DND-41 (cell line): ENCODE measurements around the gene SIGLEC6.

Experiments
- EZH2 ChIP-seq: IDR thresholded peaks from 3 replicates; pipeline ENCODE4 v1.6.1; 2012; ENCODE audit warnings: borderline replicate concordance, low read depth, mild to moderate bottlenecking, moderate library complexity, low read length, inconsistent platforms; ENCODE audit not compliant: severe bottlenecking
- TF ChIP-seq, protein P1 (sequence below): IDR thresholded peaks from 2 replicates; pipeline ENCODE4 v1.5.1; 2012; ENCODE audit warnings: borderline replicate concordance, low read length, moderate library complexity, mild to moderate bottlenecking; ENCODE audit not compliant: poor library complexity, severe bottlenecking; ENCODE audit errors: extremely low read depth

DNA sequence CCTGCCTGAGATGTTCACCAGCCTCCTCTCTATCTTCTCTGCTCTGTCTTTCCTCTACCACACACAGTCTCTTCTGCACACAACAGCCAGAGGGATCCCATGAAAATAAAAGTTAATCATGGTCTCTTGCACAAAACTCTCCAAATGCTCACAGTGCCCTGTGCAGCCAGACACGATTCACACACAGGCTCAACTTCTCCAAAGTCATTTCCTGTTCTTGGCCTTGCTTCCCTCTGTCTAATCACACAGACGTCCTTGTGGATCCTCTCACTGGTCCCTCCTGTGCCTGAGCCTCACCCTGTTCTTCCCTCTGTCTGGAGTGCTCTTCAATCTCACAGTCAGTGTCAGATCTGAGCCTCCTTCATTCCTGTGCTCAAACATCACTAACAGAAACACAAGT, 37.7 kb downstream of the SIGLEC6 start:
- TF ChIP-seq, protein P1, sequence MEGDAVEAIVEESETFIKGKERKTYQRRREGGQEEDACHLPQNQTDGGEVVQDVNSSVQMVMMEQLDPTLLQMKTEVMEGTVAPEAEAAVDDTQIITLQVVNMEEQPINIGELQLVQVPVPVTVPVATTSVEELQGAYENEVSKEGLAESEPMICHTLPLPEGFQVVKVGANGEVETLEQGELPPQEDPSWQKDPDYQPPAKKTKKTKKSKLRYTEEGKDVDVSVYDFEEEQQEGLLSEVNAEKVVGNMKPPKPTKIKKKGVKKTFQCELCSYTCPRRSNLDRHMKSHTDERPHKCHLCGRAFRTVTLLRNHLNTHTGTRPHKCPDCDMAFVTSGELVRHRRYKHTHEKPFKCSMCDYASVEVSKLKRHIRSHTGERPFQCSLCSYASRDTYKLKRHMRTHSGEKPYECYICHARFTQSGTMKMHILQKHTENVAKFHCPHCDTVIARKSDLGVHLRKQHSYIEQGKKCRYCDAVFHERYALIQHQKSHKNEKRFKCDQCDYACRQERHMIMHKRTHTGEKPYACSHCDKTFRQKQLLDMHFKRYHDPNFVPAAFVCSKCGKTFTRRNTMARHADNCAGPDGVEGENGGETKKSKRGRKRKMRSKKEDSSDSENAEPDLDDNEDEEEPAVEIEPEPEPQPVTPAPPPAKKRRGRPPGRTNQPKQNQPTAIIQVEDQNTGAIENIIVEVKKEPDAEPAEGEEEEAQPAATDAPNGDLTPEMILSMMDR = no peak
- TF ChIP-seq EZH2 = no peak
